Measurements from ENCODE around the gene STPG3.

- TF ChIP-seq CTCF (IDR thresholded peaks at IDR 0.05) (no peak), ZFX (IDR thresholded peaks at IDR 0.05; ENCODE audit: borderline replicate concordance) (no peak)
These were observed 3.8 kb upstream of the STPG3 start for GRCh38 chr9:137247135-137247915.
